ENCODE measurements around the gene TRMT10B.

DNA sequence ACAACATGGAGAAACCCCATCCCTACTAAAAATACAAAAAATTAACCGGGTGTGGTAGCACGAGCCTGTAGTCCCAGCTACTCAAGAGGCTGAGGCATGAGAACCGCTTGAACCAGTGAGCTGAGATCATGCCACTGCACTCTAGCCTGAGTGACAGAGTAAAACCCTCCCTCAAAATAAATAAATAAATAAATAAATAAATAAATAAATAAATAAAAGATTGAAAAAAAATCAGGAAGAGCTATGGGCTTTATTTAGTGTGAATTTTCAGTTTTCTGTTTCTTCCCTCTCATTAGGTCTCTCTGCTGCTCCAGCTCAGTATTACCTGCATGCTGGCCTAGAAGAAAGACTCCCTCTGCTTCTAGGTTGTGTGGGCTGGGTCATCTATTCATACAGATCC is 47.8 kb upstream of the TRMT10B start:
- no peak for TF ChIP-seq POU2F2 (IDR thresholded peaks at IDR 0.05; ENCODE audit: low read depth, low read length)
- TF ChIP-seq POLR2A (IDR thresholded peaks at IDR 0.05; ENCODE audit: low read depth, low read length): no peak
- no peak for TF ChIP-seq POLR2AphosphoS5 (IDR thresholded peaks at IDR 0.05; ENCODE audit: low read depth, low read length)
- no peak for TF ChIP-seq SPI1 (IDR thresholded peaks at IDR 0.05; ENCODE audit: low read depth, low read length)

All from GM12891 (cell line).